ENCODE results near the gene IFRD2. TPM values are rescaled to one million over a fixed set of nuclear protein-coding genes. Genes with fewer than 3 reads are reported as not detected.

Gene IFRD2
- total RNA-seq, 2 experiments from 2014 or later = 30.0 to 30.4 TPM

GRCh38 chr3:50237754-50238548 lies 54.3 kb downstream of the IFRD2 start:
- Mint-ChIP-seq H3K27ac (peak overlapping the region; percentile 92), H3K4me1 (ENCODE audit: low read depth) (peaks cover 65% of the 10 kb centered on the region), H3K9me3 (no peaks in the 10 kb centered on the region), H3K27me3 (no peaks in the 10 kb centered on the region), H3K36me3 (ENCODE audit: low read depth) (peaks cover 46% of the 10 kb centered on the region), H3K4me3 (peak overlapping the region; percentile 94)
- DNase-seq (peak; percentile 74 to 95 (median 84)), ATAC-seq (ENCODE audit: poor library complexity) (peak; percentile 54)
- no peaks in the 10 kb centered on the region for H3K9me3 ChIP-seq (ENCODE audit: control insufficient read depth in 1 of 2, insufficient read depth in 1 of 2, low read length in 2 of 2)
- CTCF ChIA-PET = interaction anchor here (1.4 to 3.1 kb wide), 4 partner anchors 9 to 12 kb away, joined by 5 to 22 read pairs (median 6); no protein-coding TSS in a partner anchor
- intact Hi-C loops (cut with DNase I, micrococcal nuclease) = loop anchor here (1.0 to 5.0 kb wide), 3 partner anchors 8 to 99 kb away; partner anchors contain the start of genes HYAL3 (in 1 of the 2) and NAA80 (in 1 of the 2)
- peak overlapping the region; percentile 99 for H3K4me3 ChIP-seq (ENCODE audit: low read length)
- POLR2A ChIA-PET = interaction anchor here (1.5 to 4.0 kb wide), 5 partner anchors 9 to 99 kb away, joined by 4 to 60 read pairs (median 17); partner anchors contain the start of genes HYAL3, IFRD2 and NAA80
- peak overlapping the region; percentile 73 to 80 for H3K27ac ChIP-seq (ENCODE audit: low read depth in 1 of 2, low read length in 2 of 2)
- TF ChIP-seq CTCF (IDR thresholded peaks at IDR 0.05) = no peak
- H3K27me3 ChIP-seq (ENCODE audit: control insufficient read depth in 1 of 2, insufficient read depth in 2 of 2, low read length in 2 of 2) = no peaks in the 10 kb centered on the region
- H3K4me1 ChIP-seq (ENCODE audit: insufficient read depth, low read length) = peaks cover 68% of the 10 kb centered on the region
- H3K36me3 ChIP-seq (ENCODE audit: insufficient read depth, low read length) = peaks cover 27% of the 10 kb centered on the region

Other genes with a start within 250 kb of the IFRD2 start
- gene RBM5, start 203.5 kb downstream of the IFRD2 start, total RNA-seq = 100 to 1,000 TPM; 324 to 330 TPM
- 1 to 10 TPM in 1 of 2 experiments, under 1 TPM in 1; 0.22 to 1.1 TPM for gene SEMA3F, start 137.1 kb downstream of the IFRD2 start, total RNA-seq
- under 1 TPM; 0.11 to 0.28 TPM for gene GNAT1, start 100.8 kb downstream of the IFRD2 start, total RNA-seq
- gene SLC38A3, start 87.2 kb downstream of the IFRD2 start, total RNA-seq = 1 to 10 TPM; 1.0 to 1.1 TPM
- gene GNAI2, start 56.2 kb downstream of the IFRD2 start, total RNA-seq = 100 to 1,000 TPM; 204 to 217 TPM
- gene SEMA3B, start 23.3 kb downstream of the IFRD2 start, total RNA-seq = 1 to 10 TPM; 1.9 to 2.0 TPM
- gene LSMEM2, start 13.3 kb downstream of the IFRD2 start, total RNA-seq = under 1 TPM in 1 of 2 experiments, not detected in 1; 0.22 TPM
- gene HYAL3, start 7.0 kb upstream of the IFRD2 start, total RNA-seq = 1 to 10 TPM; 3.0 to 3.2 TPM
- gene NAA80, start 7.0 kb upstream of the IFRD2 start, total RNA-seq = 10 to 100 TPM; 47.0 to 48.8 TPM
- gene HYAL1, start 11.1 kb upstream of the IFRD2 start, total RNA-seq = under 1 TPM in 1 of 2 experiments, not detected in 1; 0.38 TPM
- gene HYAL2, start 30.3 kb upstream of the IFRD2 start, total RNA-seq = 1 to 10 TPM; 1.1 to 1.2 TPM
- gene TUSC2, start 35.8 kb upstream of the IFRD2 start, total RNA-seq = 10 to 100 TPM; 23.1 to 24.7 TPM
- 10 to 100 TPM; 68.0 to 71.2 TPM for gene RASSF1, start 48.4 kb upstream of the IFRD2 start, total RNA-seq
- 1 to 10 TPM; 1.7 to 1.8 TPM for gene ZMYND10, start 53.3 kb upstream of the IFRD2 start, total RNA-seq
- 10 to 100 TPM; 29.4 to 33.2 TPM for gene NPRL2, start 58.3 kb upstream of the IFRD2 start, total RNA-seq
- gene CYB561D2, start 58.4 kb upstream of the IFRD2 start, total RNA-seq = 10 to 100 TPM; 19.8 TPM
- gene TMEM115, start 67.1 kb upstream of the IFRD2 start, total RNA-seq = 10 to 100 TPM; 19.0 to 19.9 TPM
- 1 to 10 TPM; 2.5 to 3.8 TPM for gene CACNA2D2, start 211.2 kb upstream of the IFRD2 start, total RNA-seq